Stimulated activated CD4-positive, alpha-beta T cell treated with anti-CD3 and anti-CD28 coated beads, Interleukin-1b, Interleukin-23, amount 100 ng/mL, for 24 hours (primary cell): Measurements from ENCODE around the gene FLNB.
"Not testable (repeated sequence)": the region's sequence is repeated elsewhere in the genome, so short reads cannot be mapped to it uniquely, and the experiment has no call there.

ENCODE experiments used
- DNase-seq, 4 experiments: peaks; one replicate each; pipeline ENCODE4 v3.0.0-alpha.2; 2020; ENCODE audit warnings: low read depth in 4 of 4, low spot score in 1 of 4

FLNB gene

GRCh38 chr3:58198804-58199203 is 190.6 kb downstream of the FLNB start:
- no peak for DNase-seq

DNA sequence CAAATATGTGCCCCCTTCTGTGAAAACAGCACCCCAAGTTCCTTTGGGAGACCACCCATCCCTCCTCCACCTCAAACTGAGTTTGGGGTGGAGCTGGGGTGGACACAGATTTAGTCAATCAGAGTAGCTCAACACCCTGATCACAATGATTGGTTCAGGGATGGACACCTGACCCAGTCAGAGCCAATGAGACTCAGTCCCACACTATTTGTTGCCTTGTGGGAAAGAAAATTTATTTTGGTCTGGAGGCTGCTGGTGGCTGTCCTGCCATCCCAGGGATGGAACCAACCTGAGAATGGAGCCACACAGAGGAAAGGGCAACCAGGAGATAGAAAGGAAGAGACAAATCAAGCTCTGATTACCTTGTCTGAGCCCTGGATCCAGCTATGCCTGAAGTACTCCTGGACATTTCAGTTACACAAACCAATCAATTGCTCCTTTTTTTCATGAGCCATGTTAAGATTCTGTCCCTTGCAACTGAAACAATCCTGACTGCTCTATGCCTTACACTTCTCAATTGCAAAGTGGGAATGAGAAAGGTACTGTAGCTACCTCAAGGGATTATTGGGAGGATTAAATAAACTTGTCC is 192.0 kb downstream of the FLNB start:
- DNase-seq = no peak

GRCh38 chr3:58200846-58201355 is 192.7 kb downstream of the FLNB start:
- no peak for DNase-seq

DNA sequence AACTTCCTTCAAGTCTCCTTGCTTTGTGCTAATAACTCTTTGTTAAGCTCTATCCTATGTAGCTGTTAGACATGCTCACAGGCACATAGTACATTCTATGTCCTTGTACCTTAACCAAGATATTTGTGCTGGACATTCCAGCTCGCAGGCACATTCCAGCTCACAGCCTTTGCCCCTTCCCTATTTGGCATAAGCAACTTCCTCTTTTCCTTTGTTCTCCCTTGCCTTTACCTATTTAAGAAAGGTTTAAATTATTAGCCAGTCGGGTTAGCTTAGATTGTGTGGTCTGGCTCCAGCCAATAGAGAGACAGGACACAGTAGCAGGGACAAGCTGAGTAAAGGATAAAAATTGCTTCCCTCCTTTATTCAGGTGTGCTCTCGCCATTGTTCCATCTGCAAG is 193.2 kb downstream of the FLNB start:
- DNase-seq = not testable (repeated sequence)

GRCh38 chr3:58202917-58203360 is 194.7 kb downstream of the FLNB start:
- no peak for DNase-seq

- DNase-seq = no peak
Measured at GRCh38 chr3:58203541-58203940, 195.3 kb downstream of the FLNB start.

DNA sequence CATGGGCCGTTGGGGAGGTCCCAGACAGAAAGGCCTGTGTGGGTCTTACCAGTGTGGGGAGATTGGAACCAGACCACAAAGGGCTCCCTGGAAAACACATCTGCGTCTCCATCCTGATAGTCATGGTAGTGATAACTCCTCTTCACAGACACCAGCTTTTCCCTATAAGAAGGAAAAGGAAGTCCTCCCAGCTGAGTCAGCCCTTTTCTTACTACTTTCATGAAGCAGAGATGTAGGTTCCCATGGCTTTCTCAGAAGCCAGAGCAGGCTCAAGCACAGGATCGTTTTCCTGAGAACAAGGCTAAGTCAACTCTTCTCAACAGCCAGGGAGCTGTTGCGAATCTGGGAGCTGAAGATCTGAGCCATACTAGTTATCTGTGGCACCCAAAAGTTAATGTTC is 196.5 kb downstream of the FLNB start:
- no peak for DNase-seq

- DNase-seq = no peak
Measured at GRCh38 chr3:58205981-58206380, 197.8 kb downstream of the FLNB start.

DNA sequence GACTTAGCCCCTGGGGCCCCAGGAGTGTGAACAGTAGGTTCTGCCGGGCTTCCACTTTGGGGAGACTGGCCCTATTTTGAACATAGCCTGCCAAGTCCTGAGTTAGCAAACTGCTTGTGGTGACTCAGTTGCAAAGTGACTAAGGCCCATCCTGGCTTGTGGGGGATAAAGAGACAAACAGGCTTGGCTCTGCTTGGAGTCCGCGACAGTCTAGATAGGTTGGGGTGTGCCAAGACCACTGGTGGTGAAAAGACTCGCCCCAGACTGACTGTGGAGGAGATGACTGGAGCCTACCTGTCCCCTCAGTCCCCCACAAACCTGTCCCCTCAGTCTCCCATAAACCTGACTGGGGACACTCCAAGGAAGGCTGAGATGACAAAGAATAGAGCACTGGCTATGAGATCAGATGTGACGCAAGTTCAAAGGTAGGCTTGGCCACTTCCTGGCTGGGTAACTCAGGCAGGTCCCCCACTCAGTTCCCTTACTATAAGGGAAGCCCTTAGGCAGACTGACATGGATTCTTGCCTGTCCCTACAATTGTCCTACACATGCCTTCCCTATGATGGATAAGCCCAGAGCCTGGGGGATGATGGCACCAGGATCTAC is 198.3 kb downstream of the FLNB start:
- DNase-seq = no peak

- no peak for DNase-seq
Measured at GRCh38 chr3:58207954-58208353, 199.7 kb downstream of the FLNB start.

GRCh38 chr3:58209933-58210332 is 201.7 kb downstream of the FLNB start:
- no peak for DNase-seq

DNA sequence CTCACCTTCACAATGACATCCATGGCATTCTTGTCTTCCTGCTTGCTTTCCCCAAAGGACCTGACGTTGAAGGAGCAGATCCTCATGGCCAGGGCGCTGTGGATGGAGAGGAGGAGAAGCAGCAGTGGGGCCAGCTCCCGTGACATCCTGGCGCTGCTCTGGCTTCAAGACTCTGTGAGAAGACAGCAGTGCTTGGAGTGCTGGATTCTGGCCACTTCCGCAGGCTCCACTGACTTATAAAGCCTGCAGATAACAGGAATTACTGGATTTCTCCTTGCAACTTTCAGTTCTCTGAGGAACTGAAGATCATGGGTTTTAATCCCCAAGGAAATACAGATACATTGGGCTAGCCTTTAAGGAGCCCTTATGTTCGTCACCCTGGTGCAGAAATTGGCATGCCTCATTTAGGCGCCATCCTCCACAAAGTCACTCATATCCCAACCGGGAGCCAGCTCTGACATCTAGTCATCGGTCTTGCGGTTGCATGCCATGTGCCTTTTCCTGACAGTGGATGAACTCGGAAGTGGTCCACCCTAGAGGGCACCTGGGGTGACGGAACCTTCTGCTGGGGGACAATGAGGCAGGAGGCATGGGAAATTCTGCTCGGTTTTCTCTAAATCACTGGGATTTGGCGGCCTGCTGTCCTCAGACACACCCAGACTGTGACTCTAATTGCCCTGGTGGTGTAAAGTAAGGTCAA is 202.7 kb downstream of the FLNB start, which contains the start of gene DNASE1L3:
DNASE1L3 (minus strand) TSS at position 212 of the 700 bp plus-strand sequence; CDS start at position 146, 66 bp downstream.
- no peak for DNase-seq

GRCh38 chr3:58214484-58215316 is 206.5 kb downstream of the FLNB start:
- peak in 1 of 4 experiments; percentile 35 for DNase-seq

GRCh38 chr3:58215317-58216025 is 207.2 kb downstream of the FLNB start:
- DNase-seq = no peak

- DNase-seq = no peak
Measured at GRCh38 chr3:58216496-58217195, 208.4 kb downstream of the FLNB start.

DNA sequence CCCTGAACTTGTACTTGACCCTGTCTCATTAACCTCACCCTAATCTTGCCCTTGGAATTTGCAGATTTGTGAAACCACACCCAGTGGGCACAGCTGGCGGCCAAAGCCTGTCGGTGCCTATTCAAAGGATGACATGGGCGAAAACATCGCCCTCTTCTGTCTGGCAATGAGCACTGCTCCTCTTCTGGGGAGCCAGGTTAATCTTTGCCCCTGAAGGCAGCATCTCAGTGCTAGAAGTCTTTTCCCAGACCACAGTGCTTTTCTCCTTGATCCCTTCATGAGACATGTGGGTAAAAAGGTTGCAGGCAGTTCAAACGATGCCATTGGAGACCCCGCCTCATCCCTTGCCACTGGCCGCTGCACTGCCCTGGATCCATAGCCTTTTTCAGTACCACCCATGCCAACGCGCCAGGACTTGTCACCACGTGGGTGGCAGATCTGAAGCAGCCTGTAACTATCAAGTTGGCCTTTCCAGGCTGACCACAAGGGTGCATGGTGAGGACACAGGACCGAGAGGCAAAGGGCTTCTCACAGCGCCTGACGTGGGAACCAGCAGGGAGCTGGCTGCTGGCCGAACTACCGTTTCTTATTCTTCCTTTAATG is 209.1 kb downstream of the FLNB start:
- peak in 2 of 4 experiments; percentile 34 to 37 for DNase-seq

GRCh38 chr3:58218904-58219303 is 210.7 kb downstream of the FLNB start:
- DNase-seq = no peak
